GM10248 (cell line): ENCODE measurements around the gene HUNK.

Source experiments
- CTCF ChIA-PET: fragments of 300-600 bp; sonication (Branson Sonifier 250); formaldehyde crosslinking; extraction: SDS; loops from one replicate; lab custom pipeline; 2021; ENCODE audit warnings: antibody characterized with exemption; lab: Yijun Ruan, JAX
- POLR2A ChIA-PET: fragments of 350-650 bp; sonication (Branson Sonifier 250); formaldehyde crosslinking; extraction: SDS; loops from one replicate; lab custom pipeline; 2020; ENCODE audit warnings: antibody characterized with exemption; lab: Yijun Ruan, JAX
- DNase-seq: peaks from one replicate; pipeline ENCODE4 v3.0.0; 2012; ENCODE audit errors: extremely low spot score
- TF ChIP-seq, protein P1 (sequence below): IDR thresholded peaks from 2 replicates; pipeline ENCODE4 v1.5.1; 2012; ENCODE audit warnings: mild to moderate bottlenecking, low read depth; ENCODE audit errors: extremely low read depth, missing control alignments, control extremely low read depth

The HUNK gene

DNA sequence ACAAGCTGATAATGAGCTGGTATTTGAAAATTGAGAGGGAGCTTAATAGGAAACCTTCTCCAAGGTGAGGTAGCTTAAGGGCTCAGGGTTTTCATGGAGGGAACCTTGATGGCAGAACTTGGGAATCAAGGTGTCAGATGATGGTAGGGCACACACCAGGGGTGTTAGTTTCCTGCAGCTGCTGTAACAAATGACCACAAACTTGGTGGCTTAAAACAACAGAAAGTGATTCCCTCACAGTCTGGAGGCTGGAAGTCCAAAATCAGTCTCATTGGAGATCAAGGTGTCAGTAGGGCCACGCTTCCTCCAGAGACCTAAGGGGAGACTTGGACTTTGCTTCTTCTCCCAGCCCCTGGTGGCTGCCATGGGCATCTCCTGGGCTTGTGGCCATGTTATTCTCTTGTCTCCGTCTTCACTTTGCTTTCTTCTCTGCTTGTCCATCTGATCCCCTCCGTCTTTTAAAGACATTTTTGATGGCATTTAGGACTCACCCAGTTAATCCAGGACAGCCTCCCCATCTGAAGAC, 45.5 kb downstream of the HUNK start:
- TF ChIP-seq, protein P1, sequence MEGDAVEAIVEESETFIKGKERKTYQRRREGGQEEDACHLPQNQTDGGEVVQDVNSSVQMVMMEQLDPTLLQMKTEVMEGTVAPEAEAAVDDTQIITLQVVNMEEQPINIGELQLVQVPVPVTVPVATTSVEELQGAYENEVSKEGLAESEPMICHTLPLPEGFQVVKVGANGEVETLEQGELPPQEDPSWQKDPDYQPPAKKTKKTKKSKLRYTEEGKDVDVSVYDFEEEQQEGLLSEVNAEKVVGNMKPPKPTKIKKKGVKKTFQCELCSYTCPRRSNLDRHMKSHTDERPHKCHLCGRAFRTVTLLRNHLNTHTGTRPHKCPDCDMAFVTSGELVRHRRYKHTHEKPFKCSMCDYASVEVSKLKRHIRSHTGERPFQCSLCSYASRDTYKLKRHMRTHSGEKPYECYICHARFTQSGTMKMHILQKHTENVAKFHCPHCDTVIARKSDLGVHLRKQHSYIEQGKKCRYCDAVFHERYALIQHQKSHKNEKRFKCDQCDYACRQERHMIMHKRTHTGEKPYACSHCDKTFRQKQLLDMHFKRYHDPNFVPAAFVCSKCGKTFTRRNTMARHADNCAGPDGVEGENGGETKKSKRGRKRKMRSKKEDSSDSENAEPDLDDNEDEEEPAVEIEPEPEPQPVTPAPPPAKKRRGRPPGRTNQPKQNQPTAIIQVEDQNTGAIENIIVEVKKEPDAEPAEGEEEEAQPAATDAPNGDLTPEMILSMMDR, result no peak
- ChIA-PET POLR2A (no interaction called here), CTCF (no interaction called here)
- DNase-seq, result no peak

DNA sequence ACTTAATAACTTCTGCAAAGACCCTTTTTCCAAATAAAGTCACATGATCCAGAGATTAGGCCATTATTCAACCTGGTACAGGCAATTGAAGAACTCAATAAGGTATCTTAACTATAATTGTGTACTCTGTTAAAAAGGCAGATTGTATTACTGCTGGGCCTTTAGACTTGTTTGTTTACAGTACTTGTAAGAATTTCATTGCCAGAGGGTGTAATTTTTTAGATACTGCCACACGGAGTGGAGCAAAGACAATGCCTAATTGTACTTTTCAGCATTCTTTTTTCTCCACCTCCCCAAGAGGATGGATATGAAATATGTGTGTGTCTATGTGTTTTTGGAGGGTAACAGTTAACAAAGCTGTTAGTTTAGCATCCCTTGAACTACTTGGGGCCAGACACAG, 47.5 kb downstream of the HUNK start:
- ChIA-PET CTCF (no interaction called here), POLR2A (no interaction called here)
- DNase-seq, result no peak
- TF ChIP-seq, protein P1, result no peak

DNA sequence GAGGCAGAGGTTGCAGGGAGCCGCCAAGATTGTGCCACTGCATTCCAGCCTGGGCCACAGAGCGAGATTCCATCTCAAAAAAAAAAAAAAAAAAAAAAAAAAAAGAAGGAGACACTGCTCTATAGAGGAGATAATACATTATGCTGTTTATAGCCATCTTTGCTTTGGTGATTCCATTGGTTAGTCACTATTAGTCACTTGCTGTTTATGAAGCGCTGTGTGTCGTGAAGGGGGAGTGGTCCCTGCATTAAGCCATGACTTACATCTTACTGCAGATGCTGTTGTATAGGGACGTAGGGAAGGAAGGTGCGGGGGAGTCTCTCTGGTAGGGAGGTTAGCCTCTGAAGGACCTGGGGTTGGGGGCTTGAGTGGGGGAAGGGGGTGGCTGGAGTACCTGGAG, 48.3 kb downstream of the HUNK start:
- CTCF ChIA-PET, result no interaction called here
- TF ChIP-seq, protein P1, result no peak
- POLR2A ChIA-PET, result no interaction called here
- no peak for DNase-seq

- POLR2A ChIA-PET, result no interaction called here
- no peak for DNase-seq
- TF ChIP-seq, protein P1, result no peak
- CTCF ChIA-PET, result no interaction called here
Measured at GRCh38 chr21:31922881-31923280, 50.1 kb downstream of the HUNK start.

DNA sequence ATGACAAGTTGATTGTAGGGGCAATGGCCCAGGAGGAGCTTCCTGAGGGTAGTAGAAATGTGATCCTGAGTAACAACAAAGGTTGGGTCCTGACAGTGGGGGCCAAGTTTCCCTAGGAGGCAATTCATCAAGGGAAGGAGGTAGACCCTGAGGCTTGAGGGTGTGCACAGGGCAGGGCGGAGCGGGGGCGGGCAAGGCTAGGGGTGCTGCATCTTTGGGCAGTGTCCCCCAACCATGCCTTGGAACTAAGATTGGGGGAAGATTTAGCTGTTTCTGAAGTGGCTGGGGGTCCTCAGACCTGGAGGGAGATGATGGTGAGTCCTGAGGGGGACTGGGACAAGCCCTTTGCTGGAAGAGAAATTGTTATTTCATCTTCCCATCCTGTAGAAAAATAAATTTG, 50.9 kb downstream of the HUNK start:
- DNase-seq, result no peak
- TF ChIP-seq, protein P1, result no peak
- ChIA-PET CTCF (no interaction called here), POLR2A (no interaction called here)

DNA sequence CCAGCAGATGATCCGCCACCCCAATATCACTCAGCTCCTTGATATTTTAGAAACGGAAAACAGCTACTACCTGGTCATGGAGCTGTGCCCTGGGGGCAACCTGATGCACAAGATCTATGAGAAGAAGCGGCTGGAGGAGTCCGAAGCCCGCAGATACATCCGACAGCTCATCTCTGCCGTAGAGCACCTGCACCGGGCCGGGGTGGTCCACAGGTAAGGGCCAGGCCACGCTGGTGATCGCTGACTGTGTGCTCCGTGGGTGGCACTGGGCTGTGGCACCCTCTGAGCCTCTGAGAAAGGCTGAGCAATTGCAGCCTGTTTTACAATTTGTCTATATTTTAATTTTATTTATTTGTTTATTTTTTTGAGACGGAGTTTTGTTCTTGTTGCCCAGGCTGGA, 51.7 kb downstream of the HUNK start:
- ChIA-PET POLR2A (no interaction called here), CTCF (no interaction called here)
- no peak for DNase-seq
- TF ChIP-seq, protein P1, result no peak

DNA sequence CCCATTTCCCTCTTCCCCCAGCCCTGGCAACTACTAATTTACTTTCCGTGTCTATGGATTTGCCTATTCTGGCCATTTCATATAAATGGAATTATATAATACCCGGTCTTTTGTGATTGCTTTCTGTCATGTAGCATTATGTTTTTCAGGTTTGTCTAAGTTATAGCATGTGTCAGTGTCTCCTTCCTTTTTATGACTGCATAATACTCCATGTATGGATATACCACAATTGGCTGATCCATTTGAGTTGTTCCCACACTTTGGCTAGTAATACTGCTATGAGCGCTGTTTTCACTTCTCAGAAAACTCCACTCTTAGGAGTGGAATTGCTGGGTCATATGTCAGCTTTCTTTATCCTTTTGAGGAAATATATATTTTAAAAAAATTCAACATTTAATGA, 53.7 kb downstream of the HUNK start:
- POLR2A ChIA-PET, result no interaction called here
- TF ChIP-seq, protein P1, result no peak
- DNase-seq, result no peak
- CTCF ChIA-PET, result no interaction called here
